HepG2 (cell line): ENCODE data around the gene DDX31. TPM values are rescaled to one million over a fixed set of nuclear protein-coding genes. Genes with fewer than 3 reads are reported as not detected.
"Not testable (repeated sequence)": the region's sequence is repeated elsewhere in the genome, so short reads cannot be mapped to it uniquely, and the experiment has no call there.

Source experiments
- ATAC-seq: fragments of 200-7000 bp; cut with Tn5 transposase; 3 replicates; pipeline ENCODE4 v1.9.1; 2020; ENCODE audit warnings: mild to moderate bottlenecking, moderate library complexity
- BruUV-seq: library from RNA; stranded (reverse); fragments of 400-500 nt; replicated peaks from 2 replicates; lab custom pipeline; 2021; lab: Mats Ljungman, UMichigan
- CTCF ChIA-PET: fragments of 300-600 bp; formaldehyde crosslinking; extraction: SDS; loops from one replicate; lab custom pipeline; 2021; ENCODE audit warnings: low total read pairs, inconsistent platforms, low intra/inter-chr PET ratio; lab: Yijun Ruan, JAX
- POLR2A ChIA-PET: fragments of 350-600 bp; sonication (Branson Sonifier 250); formaldehyde crosslinking; loops from one replicate; lab custom pipeline; 2020; ENCODE audit warnings: antibody characterized with exemption, inconsistent platforms; lab: Yijun Ruan, JAX
- DNase-seq: peaks from one replicate; pipeline ENCODE4 v3.0.0-alpha.2; 2015; ENCODE audit warnings: low spot score
- FAIRE-seq: peaks from 3 replicates; lab custom pipeline; 2011; peaks lifted over from hg19 to GRCh38; lab: Jason Lieb, UNC
- H2AFZ ChIP-seq: one replicate; pipeline ENCODE4 v1.6.1; 2011; ENCODE audit warnings: low read length, inconsistent platforms
- H3K27ac ChIP-seq: fragments of 300-600 bp; 3 replicates; pipeline ENCODE4 v1.8.0; 2011; ENCODE audit warnings: mixed run types, mild to moderate bottlenecking, mixed read lengths, low read length, inconsistent platforms; ENCODE audit not compliant: insufficient read depth; ENCODE audit errors: extremely low read length
- H3K27me3 ChIP-seq, 2 experiments: fragments of 200-600 bp in 1 of 2; 2 replicates in 1 of 2; 3 replicates in 1 of 2; pipeline versions ENCODE4 v1.6.0 to v1.8.0; 2011; ENCODE audit warnings: low read length in 2 of 2, mild to moderate bottlenecking in 2 of 2, moderate library complexity in 2 of 2, inconsistent platforms in 1 of 2; ENCODE audit not compliant: insufficient read depth in 2 of 2, control insufficient read depth in 1 of 2
- H3K36me3 ChIP-seq, 2 experiments: fragments of 200-600 bp in 1 of 2; replicated peaks in 1 of 2; 2 replicates in 1 of 2; 3 replicates in 1 of 2; pipeline versions ENCODE4 v1.5.1 to v1.8.0; 2011; ENCODE audit warnings: low read length in 2 of 2, inconsistent platforms in 1 of 2; ENCODE audit not compliant: insufficient read depth in 2 of 2, control insufficient read depth in 1 of 2
- H3K4me1 ChIP-seq: 2 replicates; pipeline ENCODE4 v1.5.1; 2012; ENCODE audit warnings: low read length, inconsistent platforms; ENCODE audit not compliant: insufficient read depth
- H3K4me2 ChIP-seq: 2 replicates; pipeline ENCODE4 v1.6.0; 2011; ENCODE audit warnings: low read depth, low read length, inconsistent platforms
- H3K4me3 ChIP-seq, 3 experiments: fragments of 200-600 bp in 1 of 3; sonication (generic), shearing (Covaris generic) in 1 of 3; replicated peaks in 1 of 3; 2 replicates each; pipeline ENCODE4 v1.5.1; 2011 to 2016; ENCODE audit warnings: low read length in 3 of 3, inconsistent platforms in 2 of 3, low read depth in 2 of 3, mild to moderate bottlenecking in 2 of 3, control low read depth in 1 of 3, mixed read lengths in 1 of 3; ENCODE audit not compliant: insufficient read depth in 1 of 3
- H3K79me2 ChIP-seq: one replicate; pipeline ENCODE4 v1.6.1; 2011; ENCODE audit warnings: low read length, inconsistent platforms; ENCODE audit not compliant: insufficient read depth
- H3K9ac ChIP-seq: 2 replicates; pipeline ENCODE4 v1.6.0; 2011; ENCODE audit warnings: mild to moderate bottlenecking, low read depth, low read length, inconsistent platforms; ENCODE audit not compliant: insufficient read depth
- H3K9me3 ChIP-seq: 2 replicates; pipeline ENCODE4 v1.5.1; 2012; ENCODE audit warnings: mild to moderate bottlenecking, low read length
- H4K20me1 ChIP-seq: 2 replicates; pipeline ENCODE4 v1.6.0; 2011; ENCODE audit warnings: inconsistent platforms, mild to moderate bottlenecking, low read length, moderate library complexity; ENCODE audit not compliant: insufficient read depth
- AKAP8 ChIP-seq: sonication (generic); formaldehyde crosslinking; IDR thresholded peaks from 2 replicates; pipeline ENCODE4 v1.5.1; 2020; ENCODE audit warnings: mild to moderate bottlenecking, missing genetic modification reagents
- BCL6 ChIP-seq: IDR thresholded peaks from 2 replicates; pipeline ENCODE4 v1.6.1; 2016; ENCODE audit warnings: missing genetic modification reagents, missing compliant biosample characterization
- FOXA3 ChIP-seq: IDR thresholded peaks from 2 replicates; pipeline ENCODE4 v1.6.1; 2016; ENCODE audit warnings: missing genetic modification reagents, missing compliant biosample characterization
- FOXK2 ChIP-seq: fragments of 450-650 bp; IDR thresholded peaks from 2 replicates; pipeline ENCODE4 v1.6.1; 2016
- MLLT10 ChIP-seq: sonication (generic); formaldehyde crosslinking; IDR thresholded peaks from 2 replicates; pipeline ENCODE4 v1.4.0; 2020; ENCODE audit warnings: missing genetic modification reagents
- MYNN ChIP-seq: sonication (generic); formaldehyde crosslinking; IDR thresholded peaks from 2 replicates; pipeline ENCODE4 v1.4.0; 2020; ENCODE audit warnings: mild to moderate bottlenecking, low read depth, missing genetic modification reagents
- REXO4 ChIP-seq: sonication (generic); formaldehyde crosslinking; IDR thresholded peaks from 2 replicates; pipeline ENCODE4 v1.8.0; 2022; ENCODE audit warnings: missing genetic modification reagents, mild to moderate bottlenecking, borderline replicate concordance
- SRSF4 ChIP-seq: fragments of 200-400 bp; formaldehyde crosslinking; IDR thresholded peaks from one replicate; pipeline ENCODE4 v1.6.1; 2018; ENCODE audit warnings: mild to moderate bottlenecking, low read depth, low read length, moderate library complexity; ENCODE audit not compliant: poor library complexity, severe bottlenecking
- ZEB1 ChIP-seq: IDR thresholded peaks from 2 replicates; pipeline ENCODE4 v1.6.1; 2012; ENCODE audit warnings: mild to moderate bottlenecking, low read depth, inconsistent platforms; ENCODE audit not compliant: insufficient replicate concordance
- ZNF556 ChIP-seq: sonication (generic); formaldehyde crosslinking; IDR thresholded peaks from 2 replicates; pipeline ENCODE4 v1.4.0; 2020; ENCODE audit warnings: mild to moderate bottlenecking, missing genetic modification reagents, borderline replicate concordance
- WGBS: methylation state at CpG from one replicate; pipeline ENCODE4 v1.1.6; 2017; ENCODE audit warnings: low lambda C conversion rate; 5-methylcytosine and 5-hydroxymethylcytosine counted together
- in situ Hi-C: cut with HindIII; loops from 2 replicates; pipeline ENCODE4 v1.10.0; 2017; ENCODE audit warnings: low pct_unique_long_range_greater_than_20kb; ENCODE audit not compliant: extremely low pct_ligation_motif_present
- intact Hi-C: fragments of 100-400 bp; cut with micrococcal nuclease; formaldehyde crosslinking; loops from one replicate; pipeline ENCODE4 v1.10.0; 2022; ENCODE audit not compliant: unreplicated experiment
- polyA plus RNA-seq, 8 experiments: library from polyadenylated mRNA; depleted of rRNA in 3 of 8; stranded (reverse) in 7 of 8; unstranded in 1 of 8; fragments of >200 nt; fragmentation: Illumina TruSeq in 4 of 8; extraction: Trizol in 4 of 8; gene quantifications; 2 replicates each; pipeline versions ENCODE4 v1.2.1 to v1.2.3, GENCODE V29; 2011 to 2016; ENCODE audit warnings: low read depth in 4 of 8, missing spikeins in 1 of 8, mixed read lengths in 1 of 8; ENCODE audit not compliant: insufficient read depth in 1 of 8
- total RNA-seq, 5 experiments: library from RNA; depleted of rRNA; stranded (reverse); fragments of >200 nt; fragmentation: Illumina TruSeq; extraction: Trizol; gene quantifications; 2 replicates each; pipeline ENCODE4 v1.2.3, GENCODE V29; 2016; ENCODE audit warnings: low read depth in 1 of 5
- TF ChIP-seq, protein P1 (sequence below): sonication (generic); formaldehyde crosslinking; IDR thresholded peaks from 2 replicates; pipeline ENCODE4 v1.9.0; 2021; ENCODE audit warnings: missing genetic modification reagents, mild to moderate bottlenecking, borderline replicate concordance
- TF ChIP-seq, protein P2 (sequence below): sonication (generic); formaldehyde crosslinking; IDR thresholded peaks from 2 replicates; pipeline ENCODE4 v1.8.0; 2023; ENCODE audit warnings: mild to moderate bottlenecking, missing genetic modification reagents
- TF ChIP-seq, protein P3 (sequence below): sonication (generic); formaldehyde crosslinking; IDR thresholded peaks from 2 replicates; pipeline ENCODE4 v1.5.0; 2020; ENCODE audit warnings: mild to moderate bottlenecking, missing genetic modification reagents
- TF ChIP-seq, protein P4 (sequence below): sonication (generic); formaldehyde crosslinking; conservative IDR thresholded peaks from 2 replicates; pipeline ENCODE4 v1.8.1; 2023; ENCODE audit warnings: missing genetic modification reagents

Gene DDX31
- total and polyA plus RNA-seq, 2 of the 13 experiments (the other 11 are each of a cell fraction or from before 2014, with no cell fraction given), result 11.4 to 16.3 TPM

- intact Hi-C loops (no loop called here), in situ Hi-C loops (no loop called here)
- Histone ChIP-seq H4K20me1 (peaks cover 4% of the 10 kb centered on the region; the same call in 1 of the 2 replicates), H3K4me3 (no peak overlapping the region), H2AFZ (no peak overlapping the region), H3K27me3 (peaks cover 2 to 14% of the 10 kb centered on the region in 2 experiments; a peak in 3 of 5 replicates), H3K79me2 (no peaks in the 10 kb centered on the region), H3K36me3 (no peaks in the 10 kb centered on the region), H3K4me2 (no peak overlapping the region), H3K27ac (no peak overlapping the region), H3K9me3 (no peaks in the 10 kb centered on the region), H3K9ac (no peak overlapping the region), H3K4me1 (no peaks in the 10 kb centered on the region)
- DNase-seq (no peak), ATAC-seq (no peak), FAIRE-seq (no peak)
- WGBS, result 15% methylated on average over 12 of the region's 15 CpGs
- TF ChIP-seq MYNN (CRISPR knock-in tag) (no peak), SRSF4 (no peak), MLLT10 (CRISPR knock-in tag) (no peak), FOXA3 (CRISPR knock-in tag) (no peak), FOXK2 (no peak), BCL6 (no peak), AKAP8 (no peak), ZNF556 (no peak), ZEB1 (no peak), REXO4 (CRISPR knock-in tag) (no peak)
- TF ChIP-seq, protein P1, sequence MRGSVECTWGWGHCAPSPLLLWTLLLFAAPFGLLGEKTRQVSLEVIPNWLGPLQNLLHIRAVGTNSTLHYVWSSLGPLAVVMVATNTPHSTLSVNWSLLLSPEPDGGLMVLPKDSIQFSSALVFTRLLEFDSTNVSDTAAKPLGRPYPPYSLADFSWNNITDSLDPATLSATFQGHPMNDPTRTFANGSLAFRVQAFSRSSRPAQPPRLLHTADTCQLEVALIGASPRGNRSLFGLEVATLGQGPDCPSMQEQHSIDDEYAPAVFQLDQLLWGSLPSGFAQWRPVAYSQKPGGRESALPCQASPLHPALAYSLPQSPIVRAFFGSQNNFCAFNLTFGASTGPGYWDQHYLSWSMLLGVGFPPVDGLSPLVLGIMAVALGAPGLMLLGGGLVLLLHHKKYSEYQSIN, result no peak
- TF ChIP-seq, protein P2, sequence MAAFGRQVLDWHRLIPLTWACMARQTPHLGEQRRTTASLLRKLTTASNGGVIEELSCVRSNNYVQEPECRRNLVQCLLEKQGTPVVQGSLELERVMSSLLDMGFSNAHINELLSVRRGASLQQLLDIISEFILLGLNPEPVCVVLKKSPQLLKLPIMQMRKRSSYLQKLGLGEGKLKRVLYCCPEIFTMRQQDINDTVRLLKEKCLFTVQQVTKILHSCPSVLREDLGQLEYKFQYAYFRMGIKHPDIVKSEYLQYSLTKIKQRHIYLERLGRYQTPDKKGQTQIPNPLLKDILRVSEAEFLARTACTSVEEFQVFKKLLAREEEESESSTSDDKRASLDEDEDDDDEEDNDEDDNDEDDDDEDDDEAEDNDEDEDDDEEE (CRISPR knock-in tag), result no peak
- TF ChIP-seq, protein P3, sequence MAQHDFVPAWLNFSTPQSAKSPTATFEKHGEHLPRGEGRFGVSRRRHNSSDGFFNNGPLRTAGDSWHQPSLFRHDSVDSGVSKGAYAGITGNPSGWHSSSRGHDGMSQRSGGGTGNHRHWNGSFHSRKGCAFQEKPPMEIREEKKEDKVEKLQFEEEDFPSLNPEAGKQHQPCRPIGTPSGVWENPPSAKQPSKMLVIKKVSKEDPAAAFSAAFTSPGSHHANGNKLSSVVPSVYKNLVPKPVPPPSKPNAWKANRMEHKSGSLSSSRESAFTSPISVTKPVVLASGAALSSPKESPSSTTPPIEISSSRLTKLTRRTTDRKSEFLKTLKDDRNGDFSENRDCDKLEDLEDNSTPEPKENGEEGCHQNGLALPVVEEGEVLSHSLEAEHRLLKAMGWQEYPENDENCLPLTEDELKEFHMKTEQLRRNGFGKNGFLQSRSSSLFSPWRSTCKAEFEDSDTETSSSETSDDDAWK (CRISPR knock-in tag), result no peak
- TF ChIP-seq, protein P4, sequence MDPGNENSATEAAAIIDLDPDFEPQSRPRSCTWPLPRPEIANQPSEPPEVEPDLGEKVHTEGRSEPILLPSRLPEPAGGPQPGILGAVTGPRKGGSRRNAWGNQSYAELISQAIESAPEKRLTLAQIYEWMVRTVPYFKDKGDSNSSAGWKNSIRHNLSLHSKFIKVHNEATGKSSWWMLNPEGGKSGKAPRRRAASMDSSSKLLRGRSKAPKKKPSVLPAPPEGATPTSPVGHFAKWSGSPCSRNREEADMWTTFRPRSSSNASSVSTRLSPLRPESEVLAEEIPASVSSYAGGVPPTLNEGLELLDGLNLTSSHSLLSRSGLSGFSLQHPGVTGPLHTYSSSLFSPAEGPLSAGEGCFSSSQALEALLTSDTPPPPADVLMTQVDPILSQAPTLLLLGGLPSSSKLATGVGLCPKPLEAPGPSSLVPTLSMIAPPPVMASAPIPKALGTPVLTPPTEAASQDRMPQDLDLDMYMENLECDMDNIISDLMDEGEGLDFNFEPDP, result no peak
- POLR2A ChIA-PET, result no interaction called here
- no TSS peak for BruUV-seq
- CTCF ChIA-PET, result interaction anchor here (0.9 kb wide), 1 partner anchor 61 kb away, joined by 3 read pairs; no protein-coding TSS in a partner anchor
These were observed 97.8 kb downstream of the DDX31 start for GRCh38 chr9:132571806-132572600.

GRCh38 chr9:132568787-132569186, 101.0 kb downstream of the DDX31 start:
- POLR2A ChIA-PET, H3K27ac ChIP-seq, CTCF ChIA-PET, H3K36me3 ChIP-seq, H3K4me1 ChIP-seq, BruUV-seq, FAIRE-seq, H3K79me2 ChIP-seq, in situ Hi-C loops, H4K20me1 ChIP-seq, H3K4me3 ChIP-seq, intact Hi-C loops, H2AFZ ChIP-seq, H3K4me2 ChIP-seq, H3K9ac ChIP-seq, H3K9me3 ChIP-seq, ATAC-seq, DNase-seq: not testable (repeated sequence)
- 38% methylated on average over 2 of the region's 2 CpGs for WGBS
- H3K27me3 ChIP-seq, result peaks cover 4 to 29% of the 10 kb centered on the region in 2 experiments
